Activated T-helper 1 cell treated with anti-CD3 and anti-CD28 coated beads, Interleukin-12 subunit alpha, Interleukin-12 subunit beta, Interleukin-2, Interleukin-4 antibody, amounts not matched to agents 30 ng/mL and 10 ng/mL and 1 ng/mL, durations not matched to agents 14 hours and 24 hours and 36 hours (primary cell): Measurements from ENCODE around the gene ACYP2. TPM values are rescaled to one million over a fixed set of nuclear protein-coding genes. Genes with fewer than 3 reads are reported as not detected.
"Not testable (repeated sequence)": the region's sequence is repeated elsewhere in the genome, so short reads cannot be mapped to it uniquely, and the experiment has no call there.

Experiments
- DNase-seq: peaks from one replicate; pipeline ENCODE4 v3.0.0; 2021; ENCODE audit warnings: low spot score
- H3K27ac Mint-ChIP-seq: one replicate; pipeline ENCODE4 v1.8.0; 2021; ENCODE audit warnings: mild to moderate bottlenecking, mixed read lengths
- H3K27me3 Mint-ChIP-seq: one replicate; pipeline ENCODE4 v1.8.0; 2022; ENCODE audit warnings: mild to moderate bottlenecking, moderate library complexity, mixed read lengths; ENCODE audit not compliant: insufficient read depth
- H3K36me3 Mint-ChIP-seq: one replicate; pipeline ENCODE4 v1.8.0; 2021; ENCODE audit warnings: low read depth, mixed read lengths
- H3K4me1 Mint-ChIP-seq: one replicate; pipeline ENCODE4 v1.8.0; 2021; ENCODE audit warnings: low read depth, mixed read lengths
- H3K4me3 Mint-ChIP-seq: one replicate; pipeline ENCODE4 v1.8.0; 2021; ENCODE audit warnings: mild to moderate bottlenecking, moderate library complexity, mixed read lengths
- H3K9me3 Mint-ChIP-seq: one replicate; pipeline ENCODE4 v1.8.0; 2021; ENCODE audit warnings: mixed read lengths
- intact Hi-C: fragments of 100-400 bp; cut with micrococcal nuclease; formaldehyde crosslinking; loops from one replicate; pipeline ENCODE4 v1.15.1; 2024
- total RNA-seq: library from RNA; stranded (reverse); gene quantifications from 2 replicates; pipeline ENCODE4 v1.2.3, GENCODE V29; 2022

ACYP2 gene
- total RNA-seq, 1 donor from 2014 or later: 5.2 TPM

GRCh38 chr2:54103454-54104314, 11.7 kb upstream of the ACYP2 start:
- DNase-seq: no peak
- H3K4me3 Mint-ChIP-seq: no peak overlapping the region
- H3K4me1 Mint-ChIP-seq: peaks cover 6% of the 10 kb centered on the region
- no peak overlapping the region for H3K27ac Mint-ChIP-seq
- peaks cover 5% of the 10 kb centered on the region for H3K27me3 Mint-ChIP-seq
- H3K36me3 Mint-ChIP-seq: no peaks in the 10 kb centered on the region
- intact Hi-C loops: no loop called here
- H3K9me3 Mint-ChIP-seq: no peaks in the 10 kb centered on the region

GRCh38 chr2:54106631-54107454, 8.6 kb upstream of the ACYP2 start:
- Mint-ChIP-seq H3K4me1 (peaks cover 6% of the 10 kb centered on the region), H3K9me3 (no peaks in the 10 kb centered on the region), H3K27me3 (peaks cover 8% of the 10 kb centered on the region), H3K27ac (no peak overlapping the region), H3K36me3 (no peaks in the 10 kb centered on the region), H3K4me3 (no peak overlapping the region)
- peak; percentile 11 for DNase-seq
- intact Hi-C loops: loop anchor here (1.0 to 2.0 kb wide), 4 partner anchors 396 to 732 kb away; no protein-coding TSS in a partner anchor

- Mint-ChIP-seq H3K27me3 (peaks cover 7% of the 10 kb centered on the region), H3K36me3 (no peaks in the 10 kb centered on the region), H3K4me1 (peaks cover 6% of the 10 kb centered on the region), H3K4me3 (no peak overlapping the region), H3K9me3 (no peaks in the 10 kb centered on the region), H3K27ac (no peak overlapping the region)
- DNase-seq: no peak
- intact Hi-C loops: loop anchor here (1.0 to 2.0 kb wide), 4 partner anchors 396 to 731 kb away; no protein-coding TSS in a partner anchor
Measured at GRCh38 chr2:54107455-54107764, 8.0 kb upstream of the ACYP2 start.

- H3K9me3 Mint-ChIP-seq: no peaks in the 10 kb centered on the region
- no peak overlapping the region for H3K27ac Mint-ChIP-seq
- peaks cover 7% of the 10 kb centered on the region for H3K27me3 Mint-ChIP-seq
- H3K36me3 Mint-ChIP-seq: no peaks in the 10 kb centered on the region
- H3K4me1 Mint-ChIP-seq: peaks cover 6% of the 10 kb centered on the region
- H3K4me3 Mint-ChIP-seq: no peak overlapping the region
- intact Hi-C loops: loop anchor here (1.0 to 2.0 kb wide), 4 partner anchors 395 to 731 kb away; no protein-coding TSS in a partner anchor
- no peak for DNase-seq
Measured at GRCh38 chr2:54107903-54108615, 7.4 kb upstream of the ACYP2 start.

GRCh38 chr2:54109848-54110247, 5.6 kb upstream of the ACYP2 start:
- Mint-ChIP-seq H3K4me3 (no peak overlapping the region), H3K9me3 (peaks cover 2% of the 10 kb centered on the region), H3K27ac (no peak overlapping the region), H3K4me1 (peaks cover 3% of the 10 kb centered on the region), H3K36me3 (peaks cover 4% of the 10 kb centered on the region), H3K27me3 (peaks cover 7% of the 10 kb centered on the region)
- intact Hi-C loops: loop anchor here (10.0 kb wide), 2 partner anchors 1425 to 1505 kb away; partner anchors contain the start of gene PPP4R3B
- DNase-seq: no peak

DNA sequence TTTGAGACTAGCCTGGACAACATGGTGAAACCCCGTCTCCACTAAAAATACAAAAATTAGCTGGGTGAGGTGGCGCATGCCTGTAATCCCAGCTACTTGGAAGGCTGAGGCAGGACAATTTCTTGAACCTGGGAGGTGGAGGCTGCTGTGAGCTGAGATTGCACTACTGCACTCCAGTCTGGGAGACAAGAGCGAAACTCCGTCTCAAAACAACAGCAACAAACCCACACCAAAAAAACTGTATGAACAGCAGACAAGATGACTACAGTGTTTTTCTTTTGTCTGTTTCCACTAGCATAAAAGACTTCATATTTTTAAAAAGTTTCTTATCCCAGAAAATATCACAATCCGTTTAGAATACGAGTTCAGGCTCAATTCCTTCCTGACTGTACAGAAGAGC, 936 bp upstream of the ACYP2 start:
- H3K4me3 Mint-ChIP-seq: peak overlapping the region; percentile 92
- peaks cover 14% of the 10 kb centered on the region for H3K4me1 Mint-ChIP-seq
- peak overlapping the region; percentile 97 for H3K27ac Mint-ChIP-seq
- H3K36me3 Mint-ChIP-seq: peaks cover 20% of the 10 kb centered on the region
- not testable (repeated sequence) for H3K27me3 Mint-ChIP-seq, DNase-seq
- H3K9me3 Mint-ChIP-seq: peaks cover 11% of the 10 kb centered on the region
- intact Hi-C loops: loop anchor here (2.0 to 10.0 kb wide), 5 partner anchors 62 to 1500 kb away; partner anchors contain the start of genes ASB3, ERLEC1 and PPP4R3B

DNA sequence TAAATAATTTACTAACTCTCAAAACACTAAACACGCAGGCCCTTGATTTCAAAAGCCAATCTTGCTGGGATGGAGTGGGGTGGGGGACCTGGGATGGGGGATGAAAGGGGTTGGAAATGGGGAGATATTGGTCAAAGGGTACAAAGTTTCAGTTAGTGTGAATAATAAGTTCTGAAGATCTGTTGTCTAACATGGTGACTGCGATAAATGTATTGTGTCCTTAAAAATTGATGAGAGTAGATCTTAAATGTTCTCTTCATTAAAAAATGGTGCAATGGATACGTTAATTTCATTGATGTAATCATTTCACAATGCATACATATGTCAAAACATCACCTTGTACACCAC, 505 bp upstream of the ACYP2 start:
- peaks cover 9% of the 10 kb centered on the region for H3K27me3 Mint-ChIP-seq
- peak overlapping the region; percentile 92 for H3K4me3 Mint-ChIP-seq
- no peak for DNase-seq
- H3K9me3 Mint-ChIP-seq: peaks cover 14% of the 10 kb centered on the region
- peaks cover 14% of the 10 kb centered on the region for H3K4me1 Mint-ChIP-seq
- H3K36me3 Mint-ChIP-seq: peaks cover 22% of the 10 kb centered on the region
- H3K27ac Mint-ChIP-seq: peak overlapping the region; percentile 97
- intact Hi-C loops: loop anchor here (1.0 to 10.0 kb wide), 13 partner anchors 62 to 1577 kb away; partner anchors contain the start of genes ASB3, CHAC2, CLHC1 and EML6

GRCh38 chr2:54116598-54116997, 1.2 kb downstream of the ACYP2 start:
- peak overlapping the region; percentile 92 for H3K4me3 Mint-ChIP-seq
- H3K27ac Mint-ChIP-seq: peak overlapping the region; percentile 37
- intact Hi-C loops: loop anchor here (5.0 to 10.0 kb wide), 6 partner anchors 216 to 1576 kb away; partner anchors contain the start of genes CHAC2, PNPT1 and PPP4R3B

GRCh38 chr2:54120950-54121349, 5.5 kb downstream of the ACYP2 start:
- H3K4me1 Mint-ChIP-seq: peaks cover under 1% of the 10 kb centered on the region
- intact Hi-C loops: no loop called here
- peaks cover 17% of the 10 kb centered on the region for H3K9me3 Mint-ChIP-seq
- H3K27ac Mint-ChIP-seq: no peak overlapping the region
- no peak overlapping the region for H3K4me3 Mint-ChIP-seq
- H3K27me3 Mint-ChIP-seq: peaks cover under 1% of the 10 kb centered on the region
- H3K36me3 Mint-ChIP-seq: peaks cover 13% of the 10 kb centered on the region
- DNase-seq: no peak

More at GRCh38 chr2:54116598-54116997, 1.2 kb downstream of the ACYP2 start:
- H3K36me3 Mint-ChIP-seq: peaks cover 25% of the 10 kb centered on the region
- not testable (repeated sequence) for H3K27me3 Mint-ChIP-seq, DNase-seq
- peaks cover 14% of the 10 kb centered on the region for H3K4me1 Mint-ChIP-seq
- H3K9me3 Mint-ChIP-seq: peaks cover 21% of the 10 kb centered on the region

DNA sequence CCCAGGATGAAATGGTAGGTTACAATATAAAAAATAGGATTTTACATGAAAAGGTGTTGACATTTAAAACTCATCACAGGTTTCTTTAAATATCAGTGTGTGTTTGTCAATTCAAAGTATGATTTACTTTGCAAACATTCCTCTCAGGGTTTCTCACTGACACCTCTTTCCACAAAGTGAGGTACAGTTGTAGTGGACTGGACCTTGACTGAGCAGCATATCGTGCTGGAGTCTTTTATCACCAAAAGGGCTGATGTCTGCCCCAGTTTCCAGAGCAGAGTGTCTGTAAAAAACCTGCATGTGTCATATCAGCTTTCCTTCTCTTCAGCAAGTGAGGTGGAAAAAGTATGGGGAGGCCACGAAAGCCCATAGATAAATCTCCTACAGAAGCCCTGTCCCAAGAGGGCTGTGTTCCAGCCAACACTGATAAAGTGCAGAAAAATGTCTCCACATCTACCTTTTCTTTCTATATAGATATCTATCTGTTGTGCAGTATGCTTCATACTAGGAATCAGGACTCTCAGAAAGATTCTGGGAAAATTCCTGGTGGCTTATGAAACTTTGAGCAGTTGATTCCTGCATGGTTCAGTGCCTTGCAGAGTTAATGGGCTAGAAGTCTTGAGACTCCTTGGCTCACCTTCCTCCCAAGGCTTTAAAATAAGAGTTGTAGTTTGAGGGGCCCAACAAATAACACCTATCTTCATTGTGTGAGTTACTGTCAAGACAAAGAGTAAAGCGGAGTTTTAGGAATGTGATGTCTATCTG, 6.9 kb downstream of the ACYP2 start:
- no peaks in the 10 kb centered on the region for H3K27me3 Mint-ChIP-seq
- no peak for DNase-seq
- peaks cover 10% of the 10 kb centered on the region for H3K9me3 Mint-ChIP-seq
- no peaks in the 10 kb centered on the region for H3K4me1 Mint-ChIP-seq
- intact Hi-C loops: no loop called here
- H3K27ac Mint-ChIP-seq: no peak overlapping the region
- H3K4me3 Mint-ChIP-seq: no peak overlapping the region
- peaks cover 6% of the 10 kb centered on the region for H3K36me3 Mint-ChIP-seq

DNA sequence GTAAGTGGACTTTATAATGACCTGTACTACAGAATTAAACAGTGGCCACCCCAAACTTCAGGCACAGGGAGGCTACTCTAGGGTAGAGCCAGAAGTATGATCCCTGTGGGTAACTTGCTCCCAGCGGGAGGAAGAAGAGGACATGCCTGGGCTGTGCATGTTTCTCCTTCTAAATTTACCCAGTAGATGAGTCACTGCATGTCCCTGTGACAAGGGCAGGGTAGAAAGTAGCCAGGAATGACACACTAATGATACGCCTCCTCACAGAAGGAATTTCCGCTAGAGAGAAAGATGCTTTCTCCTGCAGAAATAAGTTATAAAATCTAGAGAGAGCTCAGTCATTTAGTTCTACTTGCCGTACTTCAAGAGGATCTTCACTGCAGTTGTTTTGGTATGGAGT, 7.5 kb downstream of the ACYP2 start:
- no peak for DNase-seq
- Mint-ChIP-seq H3K4me3 (no peak overlapping the region), H3K27ac (no peak overlapping the region), H3K4me1 (no peaks in the 10 kb centered on the region), H3K9me3 (peaks cover 10% of the 10 kb centered on the region), H3K36me3 (peaks cover 6% of the 10 kb centered on the region), H3K27me3 (peaks cover under 1% of the 10 kb centered on the region)
- intact Hi-C loops: no loop called here

DNA sequence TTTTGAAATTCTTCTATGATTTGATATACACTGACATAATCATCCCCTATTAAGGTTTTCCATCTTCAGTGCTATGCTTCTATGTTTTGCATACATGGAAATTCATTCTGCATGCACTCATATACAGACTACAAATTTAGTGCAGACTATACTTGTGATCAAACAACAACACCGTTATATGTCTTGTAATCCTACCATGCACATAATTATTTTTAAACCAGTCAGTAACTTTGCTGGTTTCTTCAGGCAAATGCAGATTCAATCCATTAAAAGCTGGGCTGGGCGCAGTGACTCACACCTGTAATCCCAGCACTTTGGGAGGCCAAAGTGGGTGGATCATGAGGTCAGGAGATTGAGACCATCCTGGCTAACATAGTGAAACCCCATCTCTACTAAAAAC, 11.8 kb downstream of the ACYP2 start:
- H3K27me3 Mint-ChIP-seq, H3K27ac Mint-ChIP-seq, H3K4me1 Mint-ChIP-seq, intact Hi-C loops, DNase-seq, H3K4me3 Mint-ChIP-seq, H3K9me3 Mint-ChIP-seq, H3K36me3 Mint-ChIP-seq: not testable (repeated sequence)
